K562 treated with DMSO at 1 percent for 4 hours (cell line): ENCODE data around the gene SPATA33. TPM values are rescaled to one million over a fixed set of nuclear protein-coding genes. Genes with fewer than 3 reads are reported as not detected.

Experiments used
- total RNA-seq: library from RNA; unstranded; fragments of 300-600 nt; gene quantifications from 2 replicates; pipeline ENCODE4 v1.2.3, GENCODE V29; 2022; ENCODE audit not compliant: insufficient read depth

SPATA33 gene
- total RNA-seq, result 6.8 and 10.6 TPM in 2 replicates

DNA sequence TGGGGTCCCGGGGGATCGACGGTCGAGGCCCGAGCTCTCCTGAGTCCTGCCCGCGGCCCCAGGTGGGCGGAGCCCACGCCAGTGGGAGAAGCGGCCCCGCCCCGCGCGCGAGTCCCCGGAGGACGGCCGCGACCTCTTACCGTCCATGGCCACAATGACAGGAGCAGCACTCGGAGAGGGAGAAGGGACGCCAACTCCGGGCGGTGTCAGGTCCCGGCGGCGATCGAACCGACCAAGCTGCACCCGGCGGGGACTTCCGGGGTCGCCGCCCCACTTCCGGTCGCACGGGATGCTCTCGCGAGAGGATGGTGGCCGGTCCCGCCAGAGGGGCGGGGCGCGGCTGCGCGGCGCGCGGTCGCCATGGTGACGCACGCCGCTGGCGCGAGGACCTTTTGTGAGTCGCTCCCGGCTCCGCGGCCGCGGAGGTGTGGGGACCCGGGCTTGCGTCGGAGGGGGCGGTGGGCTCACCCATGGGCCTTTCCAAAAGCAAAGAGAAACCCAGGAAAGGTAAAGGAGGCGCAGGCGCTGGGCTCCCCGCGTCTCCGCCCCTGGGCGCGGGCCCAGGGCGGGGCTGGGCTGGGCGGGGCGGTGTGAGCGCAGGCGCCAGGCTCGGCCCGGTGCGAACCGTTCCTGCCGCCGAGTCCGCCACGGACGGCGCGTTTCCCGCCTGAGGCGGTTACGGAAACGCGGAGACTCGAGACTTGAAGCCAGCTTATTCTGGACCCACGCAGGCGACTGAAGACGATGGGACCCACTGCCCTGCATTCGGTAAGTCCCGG is at the start of gene SPATA33, which contains the start of gene CHMP1A:
TSS of gene SPATA33 (plus strand) at position 395 of the 779 bp plus-strand sequence. CDS start at position 471, 76 bp downstream.
TSS of gene CHMP1A (minus strand) at position 267 of the 779 bp plus-strand sequence. CDS start at position 147, 120 bp downstream.

DNA sequence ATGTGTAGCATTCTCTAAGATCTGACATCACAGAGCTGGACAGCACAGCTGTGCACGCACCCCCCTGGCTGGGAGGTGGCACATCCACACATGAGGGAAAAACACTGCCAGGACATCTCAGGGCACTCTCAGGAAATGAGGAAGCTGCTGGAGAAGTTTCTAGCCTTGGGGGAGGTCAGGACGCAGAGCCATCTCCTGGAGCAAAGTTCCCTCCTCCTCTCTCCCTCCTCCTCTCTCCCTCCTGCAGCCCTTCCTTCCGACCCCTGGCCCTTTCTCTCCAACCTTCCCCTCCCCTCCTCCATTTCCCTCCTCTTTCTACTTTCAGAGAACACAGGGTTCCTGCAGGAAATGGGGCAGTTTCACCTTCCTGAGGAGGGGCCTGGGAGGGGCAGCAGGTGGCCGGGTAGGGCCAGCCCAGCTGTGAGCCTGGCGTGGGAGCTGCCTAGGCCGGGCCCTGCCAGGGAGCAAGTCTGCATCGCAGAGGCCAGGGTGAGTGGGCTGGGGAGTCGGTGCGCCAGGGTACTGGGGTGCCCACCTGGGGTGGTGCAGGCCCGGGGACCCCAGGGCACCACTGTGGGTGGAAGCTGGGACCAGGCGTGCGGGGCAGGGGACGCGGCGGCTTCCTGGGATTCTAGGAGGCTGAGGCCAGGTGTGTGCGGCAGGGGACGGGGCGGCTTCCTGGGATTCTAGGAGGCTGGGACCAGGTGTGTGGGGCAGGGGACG is 44.2 kb upstream of the SPATA33 start, which contains the start of gene DPEP1:
TSS of gene DPEP1 (plus strand) at position 412 of the 723 bp plus-strand sequence. CDS start 16,769 bp downstream, outside the sequence.

DNA sequence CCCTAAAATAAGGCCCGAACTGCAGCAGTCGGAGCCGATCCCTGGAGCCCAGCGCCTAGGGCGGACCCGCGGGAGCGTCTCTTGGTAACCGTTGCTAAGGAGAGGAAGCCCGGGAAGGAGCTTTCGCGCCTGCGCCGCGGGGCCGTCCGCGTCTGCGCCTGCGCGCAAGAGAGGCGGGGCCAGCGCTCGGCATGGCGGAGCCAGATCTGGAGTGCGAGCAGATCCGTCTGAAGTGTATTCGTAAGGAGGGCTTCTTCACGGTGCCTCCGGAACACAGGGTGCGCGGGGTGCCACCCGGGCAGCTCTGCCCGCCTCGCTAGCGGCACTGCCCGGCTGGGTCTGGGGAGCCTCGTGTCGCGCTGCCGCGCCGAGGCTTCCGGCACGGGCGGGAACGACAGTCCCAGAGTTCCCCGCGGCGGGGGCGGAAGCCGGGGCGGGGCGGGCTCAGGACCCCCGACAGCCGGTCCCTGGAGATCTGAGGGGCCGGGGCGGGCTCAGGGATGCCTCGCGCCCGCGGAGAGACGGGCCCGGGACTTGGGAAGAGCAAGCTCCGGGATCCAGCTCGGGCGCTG is 29.0 kb downstream of the SPATA33 start, which contains the start of gene CDK10:
TSS of gene CDK10 (plus strand) at position 170 of the 572 bp plus-strand sequence. CDS start at position 192, 22 bp downstream.

DNA sequence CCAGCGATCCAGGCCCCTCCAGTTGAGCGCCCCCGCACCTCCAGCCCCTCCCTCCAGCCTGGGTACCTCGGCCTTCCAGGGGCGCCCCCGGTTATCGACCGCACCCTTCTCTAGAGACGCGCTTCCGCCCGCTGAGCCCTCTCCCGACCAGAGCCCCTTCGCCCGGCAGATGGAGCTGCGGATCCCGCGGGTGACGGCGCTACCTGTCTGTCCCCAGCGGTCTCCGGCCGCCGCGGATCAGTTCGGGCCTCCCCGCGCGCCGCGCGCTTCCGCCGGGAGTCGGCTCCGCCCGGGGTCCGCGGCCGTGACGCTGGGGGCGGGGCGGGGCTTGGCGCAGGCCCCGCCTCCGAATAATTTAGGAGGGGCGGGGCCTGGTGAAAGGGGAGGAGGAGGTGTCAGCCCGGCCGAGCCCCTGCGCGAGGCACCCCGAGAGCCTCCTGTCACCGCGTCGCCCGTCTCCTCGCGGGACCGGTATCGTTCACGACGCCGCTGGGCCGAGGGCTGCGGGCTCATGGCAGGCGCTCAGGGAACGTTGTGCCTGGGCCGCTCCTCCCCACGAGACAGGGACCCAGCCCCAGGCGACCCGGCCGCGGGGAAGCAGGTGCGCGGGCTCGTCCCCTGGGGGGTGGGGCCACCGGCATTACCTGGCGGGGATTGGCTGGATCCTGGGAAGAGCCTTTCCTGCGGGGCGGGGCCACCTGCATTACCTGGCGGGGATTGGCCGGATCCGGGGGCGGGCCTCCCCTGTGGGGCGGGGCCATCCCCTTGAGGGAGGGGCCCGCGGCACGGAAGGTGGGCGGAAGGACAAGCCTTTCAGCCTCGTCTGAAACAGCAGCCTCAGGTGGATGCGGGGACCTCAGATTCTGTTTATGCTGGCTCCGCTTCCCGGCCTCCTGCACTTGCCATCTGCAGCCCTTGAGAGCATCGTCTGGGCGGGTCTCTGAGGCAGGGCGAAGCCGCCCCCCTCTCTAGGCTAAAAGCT is 44.1 kb downstream of the SPATA33 start, which contains the start of gene SPATA2L:
TSS of gene SPATA2L (minus strand) at position 281 of the 982 bp plus-strand sequence. CDS start 473 bp downstream, outside the sequence.

Other genes with a start within 250 kb of the SPATA33 start
- 123 and 133 TPM in 2 replicates for gene ANKRD11, start 167.3 kb upstream of the SPATA33 start, total RNA-seq
- gene SPG7, start 149.4 kb upstream of the SPATA33 start, total RNA-seq, result 40.2 and 40.6 TPM in 2 replicates
- gene RPL13, start 97.2 kb upstream of the SPATA33 start, total RNA-seq, result 12,260 and 12,488 TPM in 2 replicates
- gene CPNE7, start 82.1 kb upstream of the SPATA33 start, total RNA-seq, result 4.5 and 11.7 TPM in 2 replicates
- not detected in 2 replicates for gene DPEP1, start 44.2 kb upstream of the SPATA33 start, total RNA-seq
- 64.1 and 66.4 TPM in 2 replicates for gene CHMP1A, start 128 bp upstream of the SPATA33 start, total RNA-seq
- gene CDK10, start 28.9 kb downstream of the SPATA33 start, total RNA-seq, result 20.9 and 29.9 TPM in 2 replicates
- gene SPATA2L, start 43.9 kb downstream of the SPATA33 start, total RNA-seq, result 7.7 and 8.0 TPM in 2 replicates
- gene VPS9D1, start 63.1 kb downstream of the SPATA33 start, total RNA-seq, result 11.8 and 13.3 TPM in 2 replicates
- 12.6 and 17.9 TPM in 2 replicates for gene ZNF276, start 63.7 kb downstream of the SPATA33 start, total RNA-seq
- 19.7 and 30.2 TPM in 2 replicates for gene FANCA, start 158.8 kb downstream of the SPATA33 start, total RNA-seq
- gene SPIRE2, start 170.6 kb downstream of the SPATA33 start, total RNA-seq, result 5.1 and 8.7 TPM in 2 replicates
- 74.7 and 82.2 TPM in 2 replicates for gene TCF25, start 215.8 kb downstream of the SPATA33 start, total RNA-seq